WTC11 (cell line): ENCODE data around the gene TFF1. TPM values are rescaled to one million over a fixed set of nuclear protein-coding genes. Genes with fewer than 3 reads are reported as not detected.

Experiments
- ATAC-seq: fragments of 200-7000 bp; cut with Tn5 transposase; 2 replicates; pipeline ENCODE4 v1.10.0; 2021; ENCODE audit warnings: mild to moderate bottlenecking, moderate library complexity
- CTCF ChIA-PET: fragments of 300-600 bp; sonication (Branson Sonifier 250); formaldehyde crosslinking; loops from one replicate; lab custom pipeline; 2021; ENCODE audit warnings: antibody characterized with exemption; lab: Charles Lee
- POLR2A ChIA-PET: fragments of 350-600 bp; sonication (Branson Sonifier 250); formaldehyde crosslinking; loops from one replicate; lab custom pipeline; 2021; ENCODE audit warnings: antibody characterized with exemption; lab: Charles Lee
- DNase-seq: peaks from one replicate; pipeline ENCODE4 v3.0.0; 2021; ENCODE audit warnings: low spot score
- H3K27ac Mint-ChIP-seq: 2 replicates; pipeline ENCODE4 v1.8.0; 2021; ENCODE audit warnings: mixed read lengths
- H3K27me3 Mint-ChIP-seq: 2 replicates; pipeline ENCODE4 v1.8.0; 2021; ENCODE audit warnings: low read depth, mild to moderate bottlenecking, moderate library complexity, mixed read lengths
- H3K36me3 Mint-ChIP-seq: 2 replicates; pipeline ENCODE4 v1.8.0; 2021; ENCODE audit warnings: mixed read lengths
- H3K4me1 Mint-ChIP-seq: 2 replicates; pipeline ENCODE4 v1.8.0; 2022; ENCODE audit warnings: mixed read lengths
- H3K4me3 Mint-ChIP-seq: 2 replicates; pipeline ENCODE4 v1.8.0; 2021; ENCODE audit warnings: mild to moderate bottlenecking, moderate library complexity, mixed read lengths
- H3K9me3 Mint-ChIP-seq: 2 replicates; pipeline ENCODE4 v1.8.0; 2021; ENCODE audit warnings: mixed read lengths
- AFF4 ChIP-seq: sonication (generic); formaldehyde crosslinking; IDR thresholded peaks from 2 replicates; pipeline ENCODE4 v1.8.1; 2023; ENCODE audit warnings: mild to moderate bottlenecking, missing genetic modification reagents, borderline replicate concordance
- ATF1 ChIP-seq: sonication (generic); formaldehyde crosslinking; IDR thresholded peaks from 2 replicates; pipeline ENCODE4 v1.8.1; 2023; ENCODE audit warnings: mild to moderate bottlenecking, moderate library complexity, missing genetic modification reagents
- ATF3 ChIP-seq: sonication (generic); formaldehyde crosslinking; conservative IDR thresholded peaks from 2 replicates; pipeline ENCODE4 v1.8.1; 2022; ENCODE audit warnings: mild to moderate bottlenecking, missing genetic modification reagents
- ATF6 ChIP-seq: sonication (generic); formaldehyde crosslinking; IDR thresholded peaks from 2 replicates; pipeline ENCODE4 v1.8.1; 2023; ENCODE audit warnings: mild to moderate bottlenecking, missing genetic modification reagents
- CBFB ChIP-seq: sonication (generic); formaldehyde crosslinking; IDR thresholded peaks from 2 replicates; pipeline ENCODE4 v1.8.1; 2022; ENCODE audit warnings: mild to moderate bottlenecking, low read depth, missing genetic modification reagents
- FOXK1 ChIP-seq: sonication (generic); formaldehyde crosslinking; IDR thresholded peaks from 2 replicates; pipeline ENCODE4 v1.8.0; 2022; ENCODE audit warnings: mild to moderate bottlenecking, moderate library complexity, missing genetic modification reagents
- FOXP4 ChIP-seq: sonication (generic); formaldehyde crosslinking; IDR thresholded peaks from 2 replicates; pipeline ENCODE4 v1.8.0; 2022; ENCODE audit warnings: mild to moderate bottlenecking, missing genetic modification reagents
- GTF2I ChIP-seq: fragments of 250-450 bp; sonication (Bioruptor Pico); conservative IDR thresholded peaks from 2 replicates; pipeline ENCODE4 v1.4.0; 2021; ENCODE audit warnings: mild to moderate bottlenecking
- JAZF1 ChIP-seq: fragments of 250-450 bp; sonication (Bioruptor Pico); IDR thresholded peaks from 2 replicates; pipeline ENCODE4 v1.9.0; 2021; ENCODE audit warnings: moderate library complexity, mild to moderate bottlenecking, inconsistent platforms
- KAT7 ChIP-seq: sonication (generic); formaldehyde crosslinking; IDR thresholded peaks from 2 replicates; pipeline ENCODE4 v1.8.1; 2023; ENCODE audit warnings: missing genetic modification reagents, mild to moderate bottlenecking, borderline replicate concordance
- NFE2L1 ChIP-seq: sonication (generic); formaldehyde crosslinking; IDR thresholded peaks from 2 replicates; pipeline ENCODE4 v1.8.1; 2023; ENCODE audit warnings: missing genetic modification reagents
- NR2C2 ChIP-seq: sonication (generic); formaldehyde crosslinking; IDR thresholded peaks from 2 replicates; pipeline ENCODE4 v1.8.0; 2022; ENCODE audit warnings: mild to moderate bottlenecking, missing genetic modification reagents
- NR3C1 ChIP-seq: sonication (generic); formaldehyde crosslinking; conservative IDR thresholded peaks from 2 replicates; pipeline ENCODE4 v1.8.1; 2023; ENCODE audit warnings: low read depth, mild to moderate bottlenecking, missing genetic modification reagents
- PRRX2 ChIP-seq: fragments of 250-450 bp; sonication (Bioruptor Pico); IDR thresholded peaks from 2 replicates; pipeline ENCODE4 v1.8.0; 2021; ENCODE audit warnings: mild to moderate bottlenecking
- RELA ChIP-seq: sonication (generic); formaldehyde crosslinking; IDR thresholded peaks from 2 replicates; pipeline ENCODE4 v1.8.1; 2022; ENCODE audit warnings: missing genetic modification reagents, mild to moderate bottlenecking, borderline replicate concordance
- ZBTB43 ChIP-seq: sonication (generic); formaldehyde crosslinking; IDR thresholded peaks from 2 replicates; pipeline ENCODE4 v1.8.1; 2023; ENCODE audit warnings: mild to moderate bottlenecking, missing genetic modification reagents
- ZNF425 ChIP-seq: fragments of 250-450 bp; sonication (Bioruptor Pico); conservative IDR thresholded peaks from 2 replicates; pipeline ENCODE4 v1.9.0; 2021; ENCODE audit warnings: mild to moderate bottlenecking
- total RNA-seq: library from RNA; stranded (reverse); gene quantifications from 3 replicates; pipeline ENCODE4 v1.2.3, GENCODE V29; 2021

The TFF1 gene
- total RNA-seq, 1 experiment from 2014 or later = 0.81 TPM

- no peak overlapping the region for H3K4me3 Mint-ChIP-seq
- TF ChIP-seq FOXK1 (CRISPR knock-in tag) (no peak), ZBTB43 (CRISPR knock-in tag) (no peak), AFF4 (CRISPR knock-in tag) (no peak), PRRX2 (CRISPR knock-in tag) (no peak), RELA (CRISPR knock-in tag) (no peak), NR2C2 (CRISPR knock-in tag) (no peak), CBFB (CRISPR knock-in tag) (no peak), KAT7 (CRISPR knock-in tag) (no peak), FOXP4 (CRISPR knock-in tag) (no peak), ZNF425 (no peak), JAZF1 (CRISPR knock-in tag) (no peak)
- TF ChIP-seq, all 79 proteins: peak for 0
- H3K4me1 Mint-ChIP-seq = peaks cover 2% of the 10 kb centered on the region; the same call in 1 of the 2 replicates
- POLR2A ChIA-PET = no interaction called here
- DNase-seq = no peak
- no peaks in the 10 kb centered on the region; the same call in 1 of the 2 replicates for H3K27me3 Mint-ChIP-seq
- no peak overlapping the region; the same call in 1 of the 2 replicates for H3K27ac Mint-ChIP-seq
- H3K36me3 Mint-ChIP-seq = peaks cover 8% of the 10 kb centered on the region; the same call in 1 of the 2 replicates
- no peak for ATAC-seq
- peaks cover 11% of the 10 kb centered on the region; the same call in 1 of the 2 replicates for H3K9me3 Mint-ChIP-seq
- CTCF ChIA-PET = no interaction called here
These were observed 1.9 kb downstream of the TFF1 start for GRCh38 chr21:42364304-42364865.

- H3K4me3 Mint-ChIP-seq = no peak overlapping the region
- ChIA-PET CTCF (interaction anchor here (0.6 kb wide), 1 partner anchor 18 kb away, joined by 3 read pairs; no protein-coding TSS in a partner anchor), POLR2A (no interaction called here)
- H3K9me3 Mint-ChIP-seq = peaks cover 20% of the 10 kb centered on the region
- no peak overlapping the region for H3K27ac Mint-ChIP-seq
- ATAC-seq (no peak), DNase-seq (no peak)
- no peaks in the 10 kb centered on the region; the same call in 1 of the 2 replicates for H3K27me3 Mint-ChIP-seq
- H3K4me1 Mint-ChIP-seq = peaks cover 2% of the 10 kb centered on the region; the same call in 1 of the 2 replicates
- H3K36me3 Mint-ChIP-seq = peaks cover 12% of the 10 kb centered on the region
- TF ChIP-seq ATF6 (no peak), NFE2L1 (CRISPR knock-in tag) (no peak), ATF1 (CRISPR knock-in tag) (no peak), NR3C1 (CRISPR knock-in tag) (no peak), GTF2I (CRISPR knock-in tag) (no peak), FOXK1 (CRISPR knock-in tag) (no peak), FOXP4 (CRISPR knock-in tag) (no peak), ATF3 (CRISPR knock-in tag) (no peak)
These were observed 3.0 kb downstream of the TFF1 start for GRCh38 chr21:42363312-42363711.
